ENCODE results near the gene CCL11.

CCL11 gene

GRCh38 chr17:34290586-34290985, 5.0 kb downstream of the CCL11 start:
- no peak overlapping the region for H3K4me3 ChIP-seq (ENCODE audit: low read length in 2 of 2)
- peaks cover 2% of the 10 kb centered on the region for H3K4me1 ChIP-seq (ENCODE audit: control insufficient read depth, insufficient read depth, low read length)
- no peaks in the 10 kb centered on the region for H3K9me3 ChIP-seq (ENCODE audit: control insufficient read depth in 2 of 2, low read length in 2 of 2)
- H3K27me3 ChIP-seq (ENCODE audit: control insufficient read depth in 1 of 2, insufficient read depth in 2 of 2, low read length in 2 of 2), result peaks cover 0 to 2% of the 10 kb centered on the region in 2 donors
- H3K36me3 ChIP-seq (ENCODE audit: control insufficient read depth in 2 of 2, insufficient read depth in 2 of 2, low read length in 2 of 2), result no peaks in the 10 kb centered on the region
- H3K27ac ChIP-seq (ENCODE audit: low read length), result no peak overlapping the region
- no peak overlapping the region for H3K9ac ChIP-seq (ENCODE audit: low read length in 2 of 2)

GRCh38 chr17:34291721-34292348, 6.3 kb downstream of the CCL11 start:
- no peaks in the 10 kb centered on the region for H3K4me1 ChIP-seq (ENCODE audit: control insufficient read depth, insufficient read depth, low read length)
- no peak overlapping the region for H3K4me3 ChIP-seq (ENCODE audit: low read length in 2 of 2)
- no peak overlapping the region for H3K27ac ChIP-seq (ENCODE audit: low read length)
- H3K9me3 ChIP-seq (ENCODE audit: control insufficient read depth in 2 of 2, low read length in 2 of 2), result no peaks in the 10 kb centered on the region
- no peaks in the 10 kb centered on the region for H3K36me3 ChIP-seq (ENCODE audit: control insufficient read depth in 2 of 2, insufficient read depth in 2 of 2, low read length in 2 of 2)
- no peak overlapping the region for H3K9ac ChIP-seq (ENCODE audit: low read length in 2 of 2)
- no peaks in the 10 kb centered on the region for H3K27me3 ChIP-seq (ENCODE audit: control insufficient read depth in 1 of 2, insufficient read depth in 2 of 2, low read length in 2 of 2)

GRCh38 chr17:34299027-34299426, 13.5 kb downstream of the CCL11 start:
- Histone ChIP-seq H3K4me3 (ENCODE audit: low read length in 2 of 2) (no peak overlapping the region), H3K27me3 (ENCODE audit: control insufficient read depth in 1 of 2, insufficient read depth in 2 of 2, low read length in 2 of 2) (peaks cover 0 to 4% of the 10 kb centered on the region in 2 donors), H3K9ac (ENCODE audit: low read length in 2 of 2) (no peak overlapping the region), H3K9me3 (ENCODE audit: control insufficient read depth in 2 of 2, low read length in 2 of 2) (no peaks in the 10 kb centered on the region), H3K27ac (ENCODE audit: low read length) (no peak overlapping the region), H3K36me3 (ENCODE audit: control insufficient read depth in 2 of 2, insufficient read depth in 2 of 2, low read length in 2 of 2) (no peaks in the 10 kb centered on the region), H3K4me1 (ENCODE audit: control insufficient read depth, insufficient read depth, low read length) (no peaks in the 10 kb centered on the region)

GRCh38 chr17:34299956-34300577, 14.5 kb downstream of the CCL11 start:
- no peak overlapping the region for H3K9ac ChIP-seq (ENCODE audit: low read length in 2 of 2)
- no peaks in the 10 kb centered on the region for H3K9me3 ChIP-seq (ENCODE audit: control insufficient read depth in 2 of 2, low read length in 2 of 2)
- no peaks in the 10 kb centered on the region for H3K4me1 ChIP-seq (ENCODE audit: control insufficient read depth, insufficient read depth, low read length)
- H3K27ac ChIP-seq (ENCODE audit: low read length), result no peak overlapping the region
- no peak overlapping the region for H3K4me3 ChIP-seq (ENCODE audit: low read length in 2 of 2)
- H3K36me3 ChIP-seq (ENCODE audit: control insufficient read depth in 2 of 2, insufficient read depth in 2 of 2, low read length in 2 of 2), result no peaks in the 10 kb centered on the region
- H3K27me3 ChIP-seq (ENCODE audit: control insufficient read depth in 1 of 2, insufficient read depth in 2 of 2, low read length in 2 of 2), result peaks cover 0 to 4% of the 10 kb centered on the region in 2 donors

GRCh38 chr17:34300652-34301370, 15.3 kb downstream of the CCL11 start:
- no peak overlapping the region for H3K27ac ChIP-seq (ENCODE audit: low read length)
- H3K4me1 ChIP-seq (ENCODE audit: control insufficient read depth, insufficient read depth, low read length), result no peaks in the 10 kb centered on the region
- peaks cover 0 to 4% of the 10 kb centered on the region in 2 donors for H3K27me3 ChIP-seq (ENCODE audit: control insufficient read depth in 1 of 2, insufficient read depth in 2 of 2, low read length in 2 of 2)
- H3K9ac ChIP-seq (ENCODE audit: low read length in 2 of 2), result no peak overlapping the region
- no peaks in the 10 kb centered on the region for H3K9me3 ChIP-seq (ENCODE audit: control insufficient read depth in 2 of 2, low read length in 2 of 2)
- no peaks in the 10 kb centered on the region for H3K36me3 ChIP-seq (ENCODE audit: control insufficient read depth in 2 of 2, insufficient read depth in 2 of 2, low read length in 2 of 2)
- H3K4me3 ChIP-seq (ENCODE audit: low read length in 2 of 2), result no peak overlapping the region

GRCh38 chr17:34301986-34302385, 16.4 kb downstream of the CCL11 start:
- Histone ChIP-seq H3K4me3 (ENCODE audit: low read length in 2 of 2) (no peak overlapping the region), H3K9me3 (ENCODE audit: control insufficient read depth in 2 of 2, low read length in 2 of 2) (no peaks in the 10 kb centered on the region), H3K9ac (ENCODE audit: low read length in 2 of 2) (no peak overlapping the region), H3K4me1 (ENCODE audit: control insufficient read depth, insufficient read depth, low read length) (peaks cover 3% of the 10 kb centered on the region), H3K27ac (ENCODE audit: low read length) (no peak overlapping the region), H3K27me3 (ENCODE audit: control insufficient read depth in 1 of 2, insufficient read depth in 2 of 2, low read length in 2 of 2) (peaks cover 0 to 4% of the 10 kb centered on the region in 2 donors), H3K36me3 (ENCODE audit: control insufficient read depth in 2 of 2, insufficient read depth in 2 of 2, low read length in 2 of 2) (no peaks in the 10 kb centered on the region)

- Histone ChIP-seq H3K4me1 (ENCODE audit: control insufficient read depth, insufficient read depth, low read length) (peaks cover 3% of the 10 kb centered on the region), H3K9ac (ENCODE audit: low read length in 2 of 2) (no peak overlapping the region)
Observed at GRCh38 chr17:34302636-34303035, 17.1 kb downstream of the CCL11 start.

GRCh38 chr17:34303606-34304005, 18.1 kb downstream of the CCL11 start:
- Histone ChIP-seq H3K36me3 (ENCODE audit: control insufficient read depth in 2 of 2, insufficient read depth in 2 of 2, low read length in 2 of 2) (no peaks in the 10 kb centered on the region), H3K27me3 (ENCODE audit: control insufficient read depth in 1 of 2, insufficient read depth in 2 of 2, low read length in 2 of 2) (no peaks in the 10 kb centered on the region), H3K4me3 (ENCODE audit: low read length in 2 of 2) (no peak overlapping the region), H3K4me1 (ENCODE audit: control insufficient read depth, insufficient read depth, low read length) (peaks cover 3% of the 10 kb centered on the region), H3K27ac (ENCODE audit: low read length) (no peak overlapping the region), H3K9me3 (ENCODE audit: control insufficient read depth in 2 of 2, low read length in 2 of 2) (no peaks in the 10 kb centered on the region), H3K9ac (ENCODE audit: low read length in 2 of 2) (no peak overlapping the region)

More at GRCh38 chr17:34302636-34303035, 17.1 kb downstream of the CCL11 start:
- Histone ChIP-seq H3K36me3 (ENCODE audit: control insufficient read depth in 2 of 2, insufficient read depth in 2 of 2, low read length in 2 of 2) (no peaks in the 10 kb centered on the region), H3K9me3 (ENCODE audit: control insufficient read depth in 2 of 2, low read length in 2 of 2) (no peaks in the 10 kb centered on the region), H3K27ac (ENCODE audit: low read length) (no peak overlapping the region), H3K27me3 (ENCODE audit: control insufficient read depth in 1 of 2, insufficient read depth in 2 of 2, low read length in 2 of 2) (peaks cover 0 to 4% of the 10 kb centered on the region in 2 donors), H3K4me3 (ENCODE audit: low read length in 2 of 2) (no peak overlapping the region)

- H3K4me3 ChIP-seq (ENCODE audit: low read length in 2 of 2), result no peak overlapping the region
- peaks cover 3% of the 10 kb centered on the region for H3K4me1 ChIP-seq (ENCODE audit: control insufficient read depth, insufficient read depth, low read length)
- no peaks in the 10 kb centered on the region for H3K36me3 ChIP-seq (ENCODE audit: control insufficient read depth in 2 of 2, insufficient read depth in 2 of 2, low read length in 2 of 2)
- H3K9ac ChIP-seq (ENCODE audit: low read length in 2 of 2), result no peak overlapping the region
- no peak overlapping the region for H3K27ac ChIP-seq (ENCODE audit: low read length)
- H3K27me3 ChIP-seq (ENCODE audit: control insufficient read depth in 1 of 2, insufficient read depth in 2 of 2, low read length in 2 of 2), result no peaks in the 10 kb centered on the region
- H3K9me3 ChIP-seq (ENCODE audit: control insufficient read depth in 2 of 2, low read length in 2 of 2), result no peaks in the 10 kb centered on the region
Observed at GRCh38 chr17:34305061-34305460, 19.5 kb downstream of the CCL11 start.

GRCh38 chr17:34305606-34306005, 20.1 kb downstream of the CCL11 start:
- Histone ChIP-seq H3K27me3 (ENCODE audit: control insufficient read depth in 1 of 2, insufficient read depth in 2 of 2, low read length in 2 of 2) (no peaks in the 10 kb centered on the region), H3K36me3 (ENCODE audit: control insufficient read depth in 2 of 2, insufficient read depth in 2 of 2, low read length in 2 of 2) (no peaks in the 10 kb centered on the region), H3K4me3 (ENCODE audit: low read length in 2 of 2) (no peak overlapping the region), H3K9ac (ENCODE audit: low read length in 2 of 2) (no peak overlapping the region), H3K27ac (ENCODE audit: low read length) (no peak overlapping the region), H3K4me1 (ENCODE audit: control insufficient read depth, insufficient read depth, low read length) (peaks cover 3% of the 10 kb centered on the region), H3K9me3 (ENCODE audit: control insufficient read depth in 2 of 2, low read length in 2 of 2) (no peaks in the 10 kb centered on the region)

GRCh38 chr17:34306466-34306865, 20.9 kb downstream of the CCL11 start:
- H3K4me3 ChIP-seq (ENCODE audit: low read length in 2 of 2), result no peak overlapping the region
- H3K36me3 ChIP-seq (ENCODE audit: control insufficient read depth in 2 of 2, insufficient read depth in 2 of 2, low read length in 2 of 2), result no peaks in the 10 kb centered on the region
- H3K9ac ChIP-seq (ENCODE audit: low read length in 2 of 2), result no peak overlapping the region
- H3K27me3 ChIP-seq (ENCODE audit: control insufficient read depth in 1 of 2, insufficient read depth in 2 of 2, low read length in 2 of 2), result no peaks in the 10 kb centered on the region
- no peaks in the 10 kb centered on the region for H3K9me3 ChIP-seq (ENCODE audit: control insufficient read depth in 2 of 2, low read length in 2 of 2)
- peaks cover 3% of the 10 kb centered on the region for H3K4me1 ChIP-seq (ENCODE audit: control insufficient read depth, insufficient read depth, low read length)
- H3K27ac ChIP-seq (ENCODE audit: low read length), result no peak overlapping the region
